Spleen (tissue), 11 donors: Measurements from ENCODE around the gene RGMA. TPM values are rescaled to one million over a fixed set of nuclear protein-coding genes. Genes with fewer than 3 reads are reported as not detected.
"Not testable (repeated sequence)": the region's sequence is repeated elsewhere in the genome, so short reads cannot be mapped to it uniquely, and the experiment has no call there.

Experiments used
- DNase-seq: peaks from one replicate; pipeline ENCODE4 v3.0.0-alpha.2; 2020
- H3K27ac ChIP-seq, 8 donors: fragments of 200-600 bp; sonication (generic) in 7 of 8; 1 replicate in 4 of 8; 2 replicates in 4 of 8; pipeline versions ENCODE4 v1.5.0 to v1.8.0; 2016 to 2021; ENCODE audit warnings: inconsistent platforms in 4 of 8, mild to moderate bottlenecking in 4 of 8, moderate library complexity in 1 of 8
- H3K27me3 ChIP-seq, 7 donors: fragments of 200-600 bp; sonication (generic) in 6 of 7; replicated peaks in 1 of 7; 1 replicate in 4 of 7; 2 replicates in 3 of 7; pipeline versions ENCODE4 v1.5.0 to v1.8.0; 2016 to 2021; ENCODE audit warnings: inconsistent platforms in 3 of 7, mild to moderate bottlenecking in 1 of 7
- H3K36me3 ChIP-seq, 6 donors: fragments of 200-600 bp; sonication (generic) in 5 of 6; 1 replicate in 4 of 6; 2 replicates in 2 of 6; pipeline versions ENCODE4 v1.5.0 to v1.8.0; 2016 to 2021; ENCODE audit warnings: inconsistent platforms in 2 of 6
- H3K4me1 ChIP-seq, 6 donors: fragments of 200-600 bp; sonication (generic) in 5 of 6; 1 replicate in 3 of 6; 2 replicates in 3 of 6; pipeline versions ENCODE4 v1.5.0 to v1.8.0; 2016 to 2021; ENCODE audit warnings: inconsistent platforms in 3 of 6
- H3K4me3 ChIP-seq, 8 donors: fragments of 200-600 bp; sonication (generic) in 7 of 8; 1 replicate in 4 of 8; 2 replicates in 4 of 8; pipeline versions ENCODE4 v1.5.0 to v1.8.0; 2016 to 2021; ENCODE audit warnings: inconsistent platforms in 4 of 8, mild to moderate bottlenecking in 4 of 8, moderate library complexity in 2 of 8
- H3K9me3 ChIP-seq, 8 donors: fragments of 200-600 bp; sonication (generic) in 7 of 8; 1 replicate in 4 of 8; 2 replicates in 4 of 8; pipeline versions ENCODE4 v1.5.0 to v1.8.0; 2016 to 2021; ENCODE audit warnings: inconsistent platforms in 4 of 8
- POLR2A ChIP-seq, 3 donors: fragments of 450-650 bp; IDR thresholded peaks; one replicate each; pipeline ENCODE4 v1.5.1; 2017; ENCODE audit warnings: antibody characterized with exemption in 3 of 3, mild to moderate bottlenecking in 1 of 3
- POLR2AphosphoS5 ChIP-seq, 3 donors: sonication (generic); formaldehyde crosslinking; IDR thresholded peaks; one replicate each; pipeline ENCODE4 v1.5.1; 2017; ENCODE audit warnings: antibody characterized with exemption in 3 of 3
- WGBS, 5 donors: extraction: QIAGEN DNeasy Blood & Tissue Kit in 3 of 5; methylation state at CpG; one replicate each; pipeline versions ENCODE4 v1.1.5 to v1.1.7; 2013 to 2018; 5-methylcytosine and 5-hydroxymethylcytosine counted together
- intact Hi-C: fragments of 100-400 bp; cut with DNase I; formaldehyde crosslinking; loops from one replicate; pipeline ENCODE4 v1.15.0; 2023; ENCODE audit warnings: low total_unique reads
- polyA plus RNA-seq, 3 donors: library from polyadenylated mRNA; stranded (reverse); fragments of 200-250 nt; gene quantifications; one replicate each; pipeline ENCODE4 v1.2.1, GENCODE V29; 2013
- total RNA-seq, 7 donors: library from RNA; depleted of rRNA in 3 of 7; stranded (reverse); fragments of >200 nt in 3 of 7; fragmentation: NEBNext Ultra II Directional in 4 of 7; extraction: Animal tissue kit (Norgen Biotek cat#: 25700) in 4 of 7; gene quantifications; one replicate each; pipeline versions ENCODE4 v1.1.0 to v1.2.1, GENCODE V29; 2016 to 2021
- TF ChIP-seq, protein P1 (sequence below), 11 experiments: fragments of 200-600 bp in 7 of 11; fragments of 450-650 bp in 4 of 11; sonication (generic) in 4 of 11; IDR thresholded peaks in 8 of 11; conservative IDR thresholded peaks in 3 of 11; 1 replicate in 7 of 11; 2 replicates in 4 of 11; pipeline versions ENCODE4 v1.4.0 to v1.8.0; 2016 to 2021; ENCODE audit warnings: antibody characterized with exemption in 11 of 11, inconsistent platforms in 4 of 11, mild to moderate bottlenecking in 1 of 11
- donor health status: healthy with polysubstance abuse.
- donor health status: DM: no; HTN: no; CAD: no; lungs with moderate emphysema.
- donor health status: DM: no; HTN: no; CAD: no.
- donor health status: Bipolar disorder and iron deficiency.
- donor health status: healthy.
- donor health status: DM: no; HTN: no; CAD: no.
- donor health status: DM: yes; HTN: yes; CAD: no.

RGMA gene
- total and polyA plus RNA-seq, 10 donors, result 0.37 to 3.1 (median 1.2) TPM

DNA sequence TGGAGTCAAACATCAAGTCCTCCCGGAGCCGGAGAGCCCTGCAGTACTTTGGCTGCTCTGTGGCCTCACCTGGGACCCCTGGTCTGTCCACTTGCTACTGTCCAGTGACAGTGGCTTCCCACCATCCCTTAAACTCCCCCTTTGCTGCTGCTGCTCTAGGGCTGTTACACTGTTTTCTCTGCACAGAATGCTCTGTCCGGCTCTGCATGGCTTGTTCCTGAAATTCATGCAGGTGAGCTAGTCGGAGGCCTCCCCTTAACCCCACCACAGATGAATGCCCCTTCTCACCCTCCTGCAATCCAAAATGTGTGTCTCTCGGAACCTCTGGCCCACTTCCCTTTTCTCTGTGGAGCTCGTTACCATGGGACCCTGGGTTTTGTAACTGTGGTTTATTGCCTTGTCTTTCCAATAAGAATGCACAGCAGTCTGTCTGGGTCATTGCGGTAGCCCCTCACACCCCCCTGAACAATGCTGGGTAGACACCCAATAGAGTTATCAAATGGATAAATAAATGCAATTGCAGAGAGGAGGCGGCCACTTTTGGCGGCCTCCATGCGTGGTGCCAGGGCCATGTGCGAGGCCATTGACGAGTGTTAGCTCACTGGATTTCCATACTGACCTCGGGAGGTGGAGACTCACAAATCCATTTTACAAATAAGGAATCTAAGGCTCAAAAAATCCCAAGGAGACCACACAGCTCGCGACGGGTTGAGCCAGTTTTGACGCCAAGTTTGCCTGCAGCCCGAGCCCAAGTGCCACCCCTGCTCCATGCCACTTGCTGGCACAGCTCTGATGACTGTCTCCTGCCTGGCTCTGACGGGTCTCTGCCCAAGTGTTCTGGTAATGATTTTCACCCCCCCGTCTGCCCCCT lies 48.5 kb downstream of the RGMA start:
- no peak overlapping the region for H3K4me3 ChIP-seq
- H3K36me3 ChIP-seq, result peaks cover 0 to 9% (median 0%) of the 10 kb centered on the region in 6 donors
- peaks cover 0 to 2% (median 0%) of the 10 kb centered on the region in 8 donors for H3K9me3 ChIP-seq
- peak overlapping the region in 1 of 8 donors; percentile 57 for H3K27ac ChIP-seq
- 70 to 82% (median 79%) methylated on average over 19 to 20 of the region's 20 CpGs for WGBS, 5 donors
- peaks cover 0 to 39% (median 10%) of the 10 kb centered on the region in 6 donors for H3K4me1 ChIP-seq
- TF ChIP-seq, protein P1, sequence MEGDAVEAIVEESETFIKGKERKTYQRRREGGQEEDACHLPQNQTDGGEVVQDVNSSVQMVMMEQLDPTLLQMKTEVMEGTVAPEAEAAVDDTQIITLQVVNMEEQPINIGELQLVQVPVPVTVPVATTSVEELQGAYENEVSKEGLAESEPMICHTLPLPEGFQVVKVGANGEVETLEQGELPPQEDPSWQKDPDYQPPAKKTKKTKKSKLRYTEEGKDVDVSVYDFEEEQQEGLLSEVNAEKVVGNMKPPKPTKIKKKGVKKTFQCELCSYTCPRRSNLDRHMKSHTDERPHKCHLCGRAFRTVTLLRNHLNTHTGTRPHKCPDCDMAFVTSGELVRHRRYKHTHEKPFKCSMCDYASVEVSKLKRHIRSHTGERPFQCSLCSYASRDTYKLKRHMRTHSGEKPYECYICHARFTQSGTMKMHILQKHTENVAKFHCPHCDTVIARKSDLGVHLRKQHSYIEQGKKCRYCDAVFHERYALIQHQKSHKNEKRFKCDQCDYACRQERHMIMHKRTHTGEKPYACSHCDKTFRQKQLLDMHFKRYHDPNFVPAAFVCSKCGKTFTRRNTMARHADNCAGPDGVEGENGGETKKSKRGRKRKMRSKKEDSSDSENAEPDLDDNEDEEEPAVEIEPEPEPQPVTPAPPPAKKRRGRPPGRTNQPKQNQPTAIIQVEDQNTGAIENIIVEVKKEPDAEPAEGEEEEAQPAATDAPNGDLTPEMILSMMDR (IDR thresholded peaks at IDR 0.05 in 8 of 11, conservative IDR thresholded peaks at IDR 0.05 in 3 of 11), result no peak
- TF ChIP-seq POLR2A (IDR thresholded peaks at IDR 0.05) (no peak), POLR2AphosphoS5 (IDR thresholded peaks at IDR 0.05) (no peak)
- peak; percentile 32 for DNase-seq
- intact Hi-C loops, result no loop called here
- peaks cover 0 to 9% (median 0%) of the 10 kb centered on the region in 7 donors for H3K27me3 ChIP-seq

- H3K36me3 ChIP-seq, H3K27me3 ChIP-seq, H3K4me3 ChIP-seq, H3K9me3 ChIP-seq: not testable (repeated sequence)
- H3K4me1 ChIP-seq, result peaks cover 0 to 39% (median 10%) of the 10 kb centered on the region in 6 donors
- peak; percentile 18 for DNase-seq
- intact Hi-C loops, result loop anchor here (10.0 kb wide), 1 partner anchor 1085 kb away; no protein-coding TSS in a partner anchor
- 83 to 88% (median 85%) methylated on average over 13 of the region's 13 CpGs for WGBS, 5 donors
- peak overlapping the region in 1 of 8 donors; percentile 57 for H3K27ac ChIP-seq
These were observed 49.3 kb downstream of the RGMA start for GRCh38 chr15:93039562-93040287.

GRCh38 chr15:93037820-93038705 lies 50.9 kb downstream of the RGMA start:
- intact Hi-C loops, result loop anchor here (10.0 kb wide), 1 partner anchor 1087 kb away; no protein-coding TSS in a partner anchor
- Histone ChIP-seq H3K36me3 (no peaks in the 10 kb centered on the region), H3K4me3 (no peak overlapping the region), H3K27ac (peak overlapping the region in 2 of 8 donors; percentile 45 to 75), H3K4me1 (peaks cover 0 to 39% (median 10%) of the 10 kb centered on the region in 6 donors), H3K27me3 (peaks cover 0 to 9% (median 0%) of the 10 kb centered on the region in 7 donors), H3K9me3 (no peaks in the 10 kb centered on the region)
- no peak for TF ChIP-seq POLR2A (IDR thresholded peaks at IDR 0.05)
- TF ChIP-seq, protein P1 (IDR thresholded peaks at IDR 0.05 in 8 of 11, conservative IDR thresholded peaks at IDR 0.05 in 3 of 11), result no peak
- TF ChIP-seq POLR2AphosphoS5 (IDR thresholded peaks at IDR 0.05), result no peak
- peak; percentile 32 for DNase-seq
- WGBS, 5 donors, result 81 to 90% (median 86%) methylated on average over 19 to 20 of the region's 20 CpGs
